ENCODE measurements around the gene NASP. TPM values are rescaled to one million over a fixed set of nuclear protein-coding genes. Genes with fewer than 3 reads are reported as not detected.

Gene NASP
- total RNA-seq, 4 donors from 2014 or later = 25.5 to 32.7 (median 27.3) TPM

DNA sequence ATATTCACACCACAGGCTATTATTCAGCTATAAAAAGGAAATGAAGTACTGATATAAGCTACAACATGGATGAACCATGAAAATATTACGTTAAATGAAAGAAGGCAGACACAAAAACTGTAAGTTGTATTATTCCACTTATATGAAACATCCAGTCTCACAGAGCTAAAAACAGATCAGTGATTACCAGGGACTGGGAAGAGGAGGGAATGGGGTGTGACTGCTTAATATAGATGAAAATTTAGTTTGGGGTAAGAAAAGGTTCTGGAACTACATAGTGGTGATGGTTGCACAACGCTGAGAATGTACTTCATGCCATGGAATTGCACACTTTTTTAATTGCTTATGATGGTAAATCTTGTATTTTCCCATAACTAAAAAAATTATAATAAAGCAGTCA lies 83.0 kb downstream of the NASP start:
- Histone ChIP-seq H3K27me3 (no peaks in the 10 kb centered on the region), H3K36me3 (no peaks in the 10 kb centered on the region), H3K9me3 (no peaks in the 10 kb centered on the region), H3K4me3 (no peak overlapping the region), H3K27ac (peak overlapping the region in 3 of 4 donors; percentile 18 to 67 (median 61)), H3K4me1 (peaks cover 62 to 67% of the 10 kb centered on the region in 2 donors)
- DNase-seq = no peak
- ATAC-seq = no peak
- in situ Hi-C loops (cut with MboI; ENCODE audit: low sequenced_read_pairs in 4 of 4) (loop anchor here in 1 of 4 donors (10.0 kb wide), 1 partner anchor 188 kb away; no protein-coding TSS in a partner anchor), intact Hi-C loops (cut with DNase I; ENCODE audit: low total_unique reads) (no loop called here)
- TF ChIP-seq CTCF (IDR thresholded peaks at IDR 0.05 in 4 of 5, conservative IDR thresholded peaks at IDR 0.05 in 1 of 5) (no peak), POLR2A (IDR thresholded peaks at IDR 0.05) (no peak)

- Histone ChIP-seq H3K4me1 (peaks cover 68 to 69% of the 10 kb centered on the region in 2 donors), H3K4me3 (no peak overlapping the region), H3K27me3 (no peaks in the 10 kb centered on the region), H3K9me3 (no peaks in the 10 kb centered on the region), H3K36me3 (no peaks in the 10 kb centered on the region), H3K27ac (peak overlapping the region; percentile 18 to 67 (median 44))
- TF ChIP-seq POLR2A (IDR thresholded peaks at IDR 0.05) (no peak), CTCF (IDR thresholded peaks at IDR 0.05 in 4 of 5, conservative IDR thresholded peaks at IDR 0.05 in 1 of 5) (no peak)
- ATAC-seq (peak in 1 of 2 donors; percentile 65), DNase-seq (peak in 1 of 2 donors; percentile 29)
- intact Hi-C loops (cut with DNase I; ENCODE audit: low total_unique reads) = no loop called here
- in situ Hi-C loops (cut with MboI; ENCODE audit: low sequenced_read_pairs in 4 of 4) = loop anchor here in 1 of 4 donors (10.0 kb wide), 1 partner anchor 187 kb away; no protein-coding TSS in a partner anchor
These were observed 83.7 kb downstream of the NASP start for GRCh38 chr1:45667321-45668111.

Other genes starting within 250 kb of the NASP start
- 1 to 10 TPM; 2.9 to 9.4 (median 5.3) TPM for gene TOE1, start 243.9 kb upstream of the NASP start, total RNA-seq
- 10 to 100 TPM; 10.1 to 20.6 (median 11.0) TPM for gene MUTYH, start 243.6 kb upstream of the NASP start, total RNA-seq
- 1 to 10 TPM; 3.4 to 5.8 (median 4.5) TPM for gene TESK2, start 92.9 kb upstream of the NASP start, total RNA-seq
- gene CCDC163, start 84.0 kb upstream of the NASP start, total RNA-seq = under 1 TPM in 3 of 4 donors, not detected in 1; 0.22 to 0.62 (median 0.25) TPM
- gene MMACHC, start 83.7 kb upstream of the NASP start, total RNA-seq = 1 to 10 TPM; 1.8 to 5.6 (median 3.5) TPM
- gene PRDX1, start 62.2 kb upstream of the NASP start, total RNA-seq = 100 to 1,000 TPM; 406 to 554 (median 482) TPM
- gene AKR1A1, start 33.2 kb upstream of the NASP start, total RNA-seq = 10 to 100 TPM; 15.6 to 40.1 (median 37.1) TPM
- 1 to 10 TPM in 2 of 4 donors, under 1 TPM in 2; 0.12 to 6.9 (median 0.60) TPM for gene CCDC17, start 40.0 kb downstream of the NASP start, total RNA-seq
- gene GPBP1L1, start 102.5 kb downstream of the NASP start, total RNA-seq = 10 to 100 TPM; 58.5 to 99.5 (median 81.8) TPM
- 10 to 100 TPM; 19.5 to 32.0 (median 22.0) TPM for gene TMEM69, start 104.1 kb downstream of the NASP start, total RNA-seq
- 10 to 100 TPM in 1 of 4 donors, 1 to 10 TPM in 3; 5.6 to 11.7 (median 7.1) TPM for gene IPP, start 166.6 kb downstream of the NASP start, total RNA-seq
- gene MAST2, start 219.6 kb downstream of the NASP start, total RNA-seq = 100 to 1,000 TPM; 110 to 195 (median 162) TPM